Loucy (cell line): ENCODE results near the gene PHF14.

ENCODE experiments used
- CTCF ChIP-seq: fragments of 200-600 bp; sonication (generic); conservative IDR thresholded peaks from 2 replicates; pipeline ENCODE4 v1.5.1; 2014; ENCODE audit warnings: mild to moderate bottlenecking, antibody characterized with exemption, low read length
- EZH2phosphoT487 ChIP-seq: fragments of 200-600 bp; IDR thresholded peaks from 2 replicates; pipeline ENCODE4 v1.6.1; 2018; ENCODE audit warnings: antibody characterized with exemption, mild to moderate bottlenecking, moderate library complexity, borderline replicate concordance

GRCh38 chr7:11079907-11080306, 106.2 kb downstream of the PHF14 start:
- TF ChIP-seq CTCF (no peak), EZH2phosphoT487 (no peak)
